Thyroid gland (tissue), 4 donors: ENCODE data around the gene MAML3.

Experiments
- POLR2A ChIP-seq, 2 donors: fragments of 450-650 bp; IDR thresholded peaks; one replicate each; pipeline ENCODE4 v1.6.1; 2017; ENCODE audit warnings: antibody characterized with exemption in 2 of 2, mild to moderate bottlenecking in 2 of 2, moderate library complexity in 1 of 2
- TF ChIP-seq, protein P1 (sequence below), 6 experiments: fragments of 200-600 bp in 3 of 6; fragments of 450-650 bp in 3 of 6; sonication (generic) in 3 of 6; IDR thresholded peaks; one replicate each; pipeline ENCODE4 v1.5.1; 2016 to 2019; ENCODE audit warnings: antibody characterized with exemption in 6 of 6, mild to moderate bottlenecking in 2 of 6, inconsistent platforms in 1 of 6, moderate library complexity in 1 of 6

DNA sequence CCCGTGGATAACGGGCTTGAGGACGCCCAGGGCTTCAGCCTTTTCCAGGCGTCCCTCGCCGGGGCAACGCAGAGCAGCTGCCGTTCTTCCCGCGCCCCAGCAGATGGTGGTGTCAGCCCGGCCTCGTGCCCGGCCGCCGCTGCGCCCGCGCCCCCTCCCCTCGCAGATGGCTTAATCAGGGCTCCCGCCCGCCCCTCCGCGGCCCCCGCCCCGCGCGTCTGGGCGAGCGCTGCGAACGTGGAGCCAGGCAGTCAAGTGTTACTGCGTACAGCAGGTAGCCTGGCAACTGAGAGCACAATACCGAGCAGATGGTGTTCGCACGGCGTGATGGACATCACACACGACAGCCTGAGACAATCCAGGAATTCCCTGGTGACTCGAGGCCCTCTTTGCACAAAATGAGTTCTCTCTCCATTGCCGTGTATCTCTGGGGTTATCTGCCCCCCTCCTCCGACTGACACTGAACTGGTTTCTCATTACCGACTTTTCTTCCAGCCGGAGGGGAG, 419.1 kb downstream of the MAML3 start:
- TF ChIP-seq, protein P1, sequence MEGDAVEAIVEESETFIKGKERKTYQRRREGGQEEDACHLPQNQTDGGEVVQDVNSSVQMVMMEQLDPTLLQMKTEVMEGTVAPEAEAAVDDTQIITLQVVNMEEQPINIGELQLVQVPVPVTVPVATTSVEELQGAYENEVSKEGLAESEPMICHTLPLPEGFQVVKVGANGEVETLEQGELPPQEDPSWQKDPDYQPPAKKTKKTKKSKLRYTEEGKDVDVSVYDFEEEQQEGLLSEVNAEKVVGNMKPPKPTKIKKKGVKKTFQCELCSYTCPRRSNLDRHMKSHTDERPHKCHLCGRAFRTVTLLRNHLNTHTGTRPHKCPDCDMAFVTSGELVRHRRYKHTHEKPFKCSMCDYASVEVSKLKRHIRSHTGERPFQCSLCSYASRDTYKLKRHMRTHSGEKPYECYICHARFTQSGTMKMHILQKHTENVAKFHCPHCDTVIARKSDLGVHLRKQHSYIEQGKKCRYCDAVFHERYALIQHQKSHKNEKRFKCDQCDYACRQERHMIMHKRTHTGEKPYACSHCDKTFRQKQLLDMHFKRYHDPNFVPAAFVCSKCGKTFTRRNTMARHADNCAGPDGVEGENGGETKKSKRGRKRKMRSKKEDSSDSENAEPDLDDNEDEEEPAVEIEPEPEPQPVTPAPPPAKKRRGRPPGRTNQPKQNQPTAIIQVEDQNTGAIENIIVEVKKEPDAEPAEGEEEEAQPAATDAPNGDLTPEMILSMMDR (IDR thresholded peaks at IDR 0.05) = peak; percentile 61 to 95 (median 81)
- TF ChIP-seq POLR2A (IDR thresholded peaks at IDR 0.05) = peak in 1 of 2 donors; percentile 46
